ENCODE results near the gene MGAT4B.

DNA sequence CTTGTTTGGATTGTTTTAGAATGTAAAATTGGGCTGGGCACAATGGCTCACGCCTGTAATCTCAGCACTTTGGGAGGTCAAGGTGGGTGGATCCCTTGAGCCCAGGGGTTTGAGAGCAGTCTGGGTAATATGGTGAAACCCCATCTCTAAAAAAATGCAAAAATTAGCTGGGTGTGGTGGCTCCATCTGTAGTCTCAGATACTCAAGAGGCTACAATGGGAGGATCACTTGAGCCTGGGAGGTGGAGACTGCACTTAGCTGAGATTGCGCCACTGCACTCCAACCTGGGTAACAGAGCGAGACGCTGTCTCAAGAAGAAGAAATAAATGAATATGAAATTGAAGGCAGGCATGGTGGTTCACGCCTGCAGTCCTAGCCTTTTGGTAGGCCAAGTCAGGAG, 52.7 kb downstream of the MGAT4B start:
- TF ChIP-seq, protein P1, sequence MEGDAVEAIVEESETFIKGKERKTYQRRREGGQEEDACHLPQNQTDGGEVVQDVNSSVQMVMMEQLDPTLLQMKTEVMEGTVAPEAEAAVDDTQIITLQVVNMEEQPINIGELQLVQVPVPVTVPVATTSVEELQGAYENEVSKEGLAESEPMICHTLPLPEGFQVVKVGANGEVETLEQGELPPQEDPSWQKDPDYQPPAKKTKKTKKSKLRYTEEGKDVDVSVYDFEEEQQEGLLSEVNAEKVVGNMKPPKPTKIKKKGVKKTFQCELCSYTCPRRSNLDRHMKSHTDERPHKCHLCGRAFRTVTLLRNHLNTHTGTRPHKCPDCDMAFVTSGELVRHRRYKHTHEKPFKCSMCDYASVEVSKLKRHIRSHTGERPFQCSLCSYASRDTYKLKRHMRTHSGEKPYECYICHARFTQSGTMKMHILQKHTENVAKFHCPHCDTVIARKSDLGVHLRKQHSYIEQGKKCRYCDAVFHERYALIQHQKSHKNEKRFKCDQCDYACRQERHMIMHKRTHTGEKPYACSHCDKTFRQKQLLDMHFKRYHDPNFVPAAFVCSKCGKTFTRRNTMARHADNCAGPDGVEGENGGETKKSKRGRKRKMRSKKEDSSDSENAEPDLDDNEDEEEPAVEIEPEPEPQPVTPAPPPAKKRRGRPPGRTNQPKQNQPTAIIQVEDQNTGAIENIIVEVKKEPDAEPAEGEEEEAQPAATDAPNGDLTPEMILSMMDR (IDR thresholded peaks at IDR 0.05 in 4 of 5, conservative IDR thresholded peaks at IDR 0.05 in 1 of 5), result no peak
- no peak for TF ChIP-seq POLR2A (IDR thresholded peaks at IDR 0.05)

Measured in gastrocnemius medialis (tissue), 4 donors.